ENCODE measurements around the gene TCF7L1.
"Not testable (repeated sequence)": the region's sequence is repeated elsewhere in the genome, so short reads cannot be mapped to it uniquely, and the experiment has no call there.

TCF7L1 gene

GRCh38 chr2:85184990-85185389 is 51.8 kb downstream of the TCF7L1 start:
- DNase-seq (ENCODE audit: low read depth in 2 of 2) = no peak

- DNase-seq (ENCODE audit: low read depth in 2 of 2) = no peak
Measured at GRCh38 chr2:85185431-85185940, 52.3 kb downstream of the TCF7L1 start.

DNA sequence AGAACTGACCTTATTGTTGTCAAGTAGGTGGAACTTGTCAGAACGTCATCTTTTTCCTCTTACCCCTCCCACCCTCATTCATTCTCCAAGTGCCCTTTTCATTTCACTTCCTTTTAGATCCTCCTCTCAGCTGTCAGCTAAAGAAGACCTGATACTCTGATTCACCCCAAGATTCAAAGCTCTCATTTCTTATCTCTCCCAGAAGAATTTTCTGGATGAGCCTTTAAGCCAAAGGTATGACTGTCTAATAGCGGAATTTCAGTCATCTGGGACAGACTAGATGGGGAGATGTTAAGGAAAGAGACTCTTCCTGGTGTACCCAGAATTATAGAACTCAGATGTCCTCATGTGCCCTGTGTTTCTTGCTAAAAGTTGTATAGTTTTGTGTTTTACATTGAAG is 53.9 kb downstream of the TCF7L1 start:
- DNase-seq (ENCODE audit: low read depth in 2 of 2) = no peak

- no peak for DNase-seq (ENCODE audit: low read depth in 2 of 2)
Measured at GRCh38 chr2:85188852-85189251, 55.7 kb downstream of the TCF7L1 start.

DNA sequence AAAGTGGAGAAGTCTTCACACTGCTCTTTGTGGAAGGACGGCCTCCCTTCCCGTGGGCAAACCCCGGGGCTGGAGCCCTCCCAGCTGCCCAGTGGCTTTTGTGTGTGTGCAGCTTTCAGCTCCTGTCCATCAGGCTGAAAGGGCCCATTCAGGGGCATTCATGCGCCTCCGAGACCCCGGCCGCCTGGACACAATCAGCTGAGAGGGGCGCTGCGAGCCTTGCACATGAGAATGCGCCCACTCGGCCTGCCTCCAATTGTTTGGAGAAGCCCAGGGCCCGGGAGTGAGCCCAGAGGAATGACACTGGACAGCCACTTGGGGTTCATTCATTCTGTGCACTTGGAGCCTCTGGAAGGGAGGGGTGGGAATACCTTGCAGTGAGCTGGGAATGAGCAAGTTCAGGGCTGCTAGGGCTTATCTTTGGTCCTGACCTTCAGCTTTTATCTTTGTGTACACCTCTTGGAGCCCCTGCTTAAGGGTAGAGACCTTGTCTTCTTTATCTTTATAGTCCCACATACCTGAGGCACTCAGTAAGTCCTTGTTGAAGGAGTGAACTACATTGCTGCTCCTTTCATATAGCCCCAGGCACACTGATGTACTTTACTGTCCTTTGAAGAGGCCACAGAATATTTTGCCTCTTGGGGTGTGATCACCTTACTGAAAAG is 56.5 kb downstream of the TCF7L1 start:
- no peak for DNase-seq (ENCODE audit: low read depth in 2 of 2)

DNA sequence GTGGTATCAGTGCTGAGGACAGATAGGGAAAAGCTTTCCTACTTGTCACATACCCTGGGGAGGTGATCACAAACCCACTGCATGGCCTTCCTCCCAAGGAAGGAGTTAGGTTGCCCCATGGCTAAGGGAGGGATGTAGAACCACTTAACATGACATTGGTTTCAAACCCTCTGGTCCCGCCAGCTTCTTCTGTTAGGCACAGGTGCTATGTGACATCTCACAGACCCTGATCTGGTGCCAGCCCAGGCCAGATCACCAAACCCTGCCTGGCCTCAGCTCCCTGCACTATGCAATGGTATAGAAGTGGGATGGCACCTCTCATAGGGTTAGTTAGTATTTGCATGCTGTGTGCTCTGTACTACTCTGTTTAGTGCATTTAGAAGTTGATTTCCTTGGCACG is 58.0 kb downstream of the TCF7L1 start:
- DNase-seq (ENCODE audit: low read depth in 2 of 2) = no peak

DNA sequence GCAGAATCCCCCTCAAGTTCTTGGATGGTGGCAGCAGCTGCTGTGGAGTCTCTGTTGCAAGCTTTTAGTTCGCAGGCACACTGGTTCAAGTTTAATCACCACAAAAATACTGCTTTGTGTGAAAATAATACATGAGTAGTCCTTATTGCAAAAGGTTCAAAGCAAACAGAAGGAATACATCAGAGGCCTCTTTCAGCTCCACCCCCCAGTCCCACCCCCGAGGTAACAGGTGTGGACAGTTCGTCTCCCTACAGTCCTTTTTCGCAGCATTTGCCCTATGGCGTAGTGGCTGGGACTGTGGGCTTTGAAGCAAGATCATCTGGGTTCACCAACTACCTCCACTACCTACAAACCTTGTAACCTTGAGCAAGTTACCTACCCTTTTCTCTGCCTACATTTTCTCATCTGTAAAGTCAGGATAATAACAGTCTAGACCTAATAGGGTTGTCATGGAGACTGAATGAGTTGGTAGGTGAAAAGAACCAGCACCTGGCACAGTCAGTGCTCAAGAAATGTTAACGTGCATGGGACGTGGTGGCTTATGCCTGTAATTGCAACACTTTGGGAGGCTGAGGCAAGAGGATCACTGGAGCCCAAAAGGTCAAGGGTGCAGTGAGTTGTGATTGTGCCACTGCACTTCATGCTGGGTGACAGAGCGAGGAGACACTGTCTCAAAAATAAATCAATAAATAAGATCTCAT is 61.7 kb downstream of the TCF7L1 start:
- no peak for DNase-seq (ENCODE audit: low read depth in 2 of 2)

DNA sequence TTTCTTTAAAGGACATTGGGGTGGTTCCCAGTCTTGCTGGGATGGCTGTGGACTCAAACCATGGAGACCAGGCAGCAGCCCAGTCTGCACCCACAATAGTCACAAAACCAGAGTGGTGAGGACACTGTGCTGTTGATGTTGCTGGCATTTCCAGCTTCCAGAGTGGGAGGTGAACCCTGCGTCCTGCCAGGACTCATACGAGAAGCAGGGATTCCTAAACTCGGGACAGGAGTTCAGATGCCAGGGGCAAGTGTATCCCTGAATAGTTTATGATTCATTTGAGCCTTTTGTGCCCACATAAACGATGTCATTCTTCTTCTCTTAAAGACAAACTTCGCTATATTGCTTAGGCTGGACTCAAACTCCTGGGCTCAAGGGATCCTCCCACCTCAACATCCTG is 62.8 kb downstream of the TCF7L1 start:
- DNase-seq (ENCODE audit: low read depth in 2 of 2) = no peak

GRCh38 chr2:85199698-85200097 is 66.5 kb downstream of the TCF7L1 start:
- DNase-seq (ENCODE audit: low read depth in 2 of 2) = no peak

- DNase-seq (ENCODE audit: low read depth in 2 of 2) = no peak
Measured at GRCh38 chr2:85209887-85210286, 76.7 kb downstream of the TCF7L1 start.

GRCh38 chr2:85210511-85210910 is 77.3 kb downstream of the TCF7L1 start:
- no peak for DNase-seq (ENCODE audit: low read depth in 2 of 2)

DNA sequence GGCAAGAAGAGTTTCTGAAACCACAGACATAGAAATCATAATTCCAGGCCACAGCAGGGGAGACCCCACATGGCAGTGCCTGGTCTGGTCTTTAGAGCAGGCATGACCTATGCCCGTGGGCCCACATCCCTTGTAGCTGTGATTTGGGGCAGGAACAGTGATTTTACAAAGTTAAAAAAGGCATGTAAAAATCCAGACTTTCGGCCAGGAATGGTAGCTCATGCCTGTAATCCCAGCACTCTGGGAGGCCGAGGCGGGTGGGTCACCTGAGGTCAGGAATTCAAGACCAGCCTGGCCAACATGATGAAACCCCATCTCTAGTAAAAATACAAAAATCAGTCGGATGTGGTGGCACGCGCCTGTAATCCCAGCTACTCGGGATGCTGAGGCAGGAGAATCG is 78.4 kb downstream of the TCF7L1 start:
- not testable (repeated sequence) for DNase-seq (ENCODE audit: low read depth in 2 of 2)

GRCh38 chr2:85212841-85213240 is 79.6 kb downstream of the TCF7L1 start:
- no peak for DNase-seq (ENCODE audit: low read depth in 2 of 2)

- DNase-seq (ENCODE audit: low read depth in 2 of 2) = no peak
Measured at GRCh38 chr2:85213404-85213803, 80.2 kb downstream of the TCF7L1 start.

DNA sequence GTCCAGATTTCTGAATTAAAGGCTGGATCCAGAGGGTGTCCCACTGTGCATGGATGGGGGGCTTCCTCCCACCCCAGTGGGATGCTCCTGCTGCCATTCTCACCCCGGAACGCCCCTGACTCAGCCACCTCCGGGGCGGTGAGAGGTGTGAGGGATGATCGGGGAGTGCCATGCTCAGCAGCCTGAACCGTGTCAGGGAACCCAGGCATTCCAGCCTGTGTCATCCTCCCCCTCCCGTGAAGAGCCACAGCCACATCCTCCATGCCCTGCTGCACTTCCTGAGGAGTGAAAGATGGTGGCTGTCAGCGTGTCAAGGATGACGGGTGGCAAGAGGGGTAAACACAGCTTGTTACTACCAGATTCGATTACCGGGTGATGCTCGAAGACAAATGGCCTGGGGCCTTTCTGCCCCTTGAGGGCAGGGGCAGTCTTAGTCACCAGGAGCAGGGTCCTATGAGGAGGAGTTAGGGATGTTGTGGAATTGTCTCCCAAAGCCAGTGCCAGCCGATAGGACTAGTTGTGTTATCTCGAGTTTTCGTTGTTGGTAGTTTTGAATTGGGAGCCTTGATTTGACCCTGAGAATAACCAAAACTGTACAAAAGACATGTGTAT is 80.8 kb downstream of the TCF7L1 start:
- no peak for DNase-seq (ENCODE audit: low read depth in 2 of 2)

DNA sequence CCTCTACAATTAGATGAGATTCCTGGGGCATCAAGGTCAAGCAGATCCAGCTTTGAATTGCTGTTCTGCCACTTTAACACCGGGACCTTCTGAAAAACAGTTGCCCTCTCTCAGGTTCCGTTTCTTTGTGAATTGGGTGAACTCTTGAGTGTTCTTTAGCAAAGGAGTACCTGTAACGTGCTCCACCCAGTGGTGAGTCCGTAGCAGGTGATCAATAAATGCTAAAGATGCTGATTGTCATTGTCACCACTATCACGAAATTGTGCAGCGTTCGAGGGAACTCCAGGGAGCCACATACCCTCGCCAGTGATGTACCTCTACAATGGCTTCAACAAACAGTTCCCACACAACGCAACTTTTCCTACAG is 81.9 kb downstream of the TCF7L1 start:
- DNase-seq (ENCODE audit: low read depth in 2 of 2) = no peak

DNA sequence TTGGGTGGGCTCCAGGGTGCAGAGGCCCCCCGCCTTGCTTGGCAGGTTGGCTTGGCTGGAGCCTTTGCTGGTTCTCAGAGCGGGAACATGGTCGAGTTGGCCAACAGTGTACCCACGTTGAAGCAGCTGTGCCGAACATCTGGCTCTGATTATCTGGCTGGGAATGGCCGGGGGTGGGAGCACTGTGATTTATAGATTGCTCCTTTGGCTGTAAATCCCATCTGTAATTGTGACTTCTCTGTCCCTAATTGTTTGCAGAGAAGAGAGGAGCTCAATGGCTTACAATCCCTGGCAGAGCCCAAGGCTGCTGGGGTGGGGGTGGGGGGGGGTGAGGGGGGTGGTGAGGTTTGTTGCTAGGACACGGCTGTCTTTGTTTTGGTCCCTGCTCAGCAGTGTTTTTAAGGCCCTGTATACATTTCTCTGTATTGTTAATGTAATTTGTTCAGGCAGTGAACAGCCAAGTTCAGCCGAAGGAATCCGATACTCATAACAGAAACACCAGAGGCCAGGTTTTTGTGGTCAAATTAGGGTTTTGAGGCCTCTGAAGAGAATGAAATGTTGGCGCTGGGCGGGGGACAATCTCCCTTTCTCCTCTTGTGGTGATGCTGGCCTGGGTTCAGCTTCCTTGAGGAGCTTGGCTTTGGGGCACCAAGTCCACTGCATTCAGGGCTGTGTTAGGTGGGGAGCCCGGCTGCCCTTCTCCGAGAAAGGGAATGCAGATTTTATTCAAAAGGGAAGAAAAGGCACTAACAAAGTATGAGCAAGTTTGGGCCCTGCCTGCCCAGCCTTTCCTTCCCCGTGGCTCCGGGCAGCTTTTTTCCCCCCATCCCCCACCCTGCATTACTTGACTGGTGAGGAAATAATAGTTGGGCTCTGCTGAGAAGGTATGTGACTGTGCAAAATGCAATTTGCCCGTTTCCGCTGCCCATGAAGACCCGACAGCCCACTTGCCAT is 82.5 kb downstream of the TCF7L1 start:
- DNase-seq (ENCODE audit: low read depth in 2 of 2) = no peak

GRCh38 chr2:85216927-85217326 is 83.7 kb downstream of the TCF7L1 start:
- DNase-seq (ENCODE audit: low read depth in 2 of 2) = no peak

DNA sequence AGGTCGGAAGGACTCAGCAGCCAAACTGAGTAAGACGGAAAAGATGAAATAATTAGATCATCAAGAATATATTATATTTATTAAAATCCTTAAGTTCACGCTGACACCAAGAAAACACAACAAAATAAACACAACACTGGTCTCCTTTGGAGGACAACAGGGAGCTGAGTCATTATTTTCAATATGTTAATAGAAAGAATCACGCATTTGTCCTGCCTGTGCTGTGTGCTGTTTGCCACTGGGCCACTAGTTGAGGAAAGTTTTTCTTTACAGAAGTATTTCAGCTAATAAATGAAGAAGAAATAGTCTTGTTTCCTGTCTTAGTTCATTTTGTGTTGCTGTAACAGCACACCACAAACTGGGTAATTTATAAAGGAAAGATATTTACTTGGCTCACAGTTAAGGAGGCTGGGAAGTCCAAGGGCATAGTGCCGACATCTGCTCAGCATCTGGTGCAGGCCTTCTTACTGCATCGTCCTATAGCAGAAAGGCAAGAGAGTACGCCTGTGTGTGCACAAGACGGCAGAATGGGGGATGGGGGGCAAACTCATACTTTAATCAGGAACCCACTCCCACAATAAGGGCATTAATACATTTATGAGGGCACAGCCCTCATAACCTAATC is 88.0 kb downstream of the TCF7L1 start:
- DNase-seq (ENCODE audit: low read depth in 2 of 2) = no peak

DNA sequence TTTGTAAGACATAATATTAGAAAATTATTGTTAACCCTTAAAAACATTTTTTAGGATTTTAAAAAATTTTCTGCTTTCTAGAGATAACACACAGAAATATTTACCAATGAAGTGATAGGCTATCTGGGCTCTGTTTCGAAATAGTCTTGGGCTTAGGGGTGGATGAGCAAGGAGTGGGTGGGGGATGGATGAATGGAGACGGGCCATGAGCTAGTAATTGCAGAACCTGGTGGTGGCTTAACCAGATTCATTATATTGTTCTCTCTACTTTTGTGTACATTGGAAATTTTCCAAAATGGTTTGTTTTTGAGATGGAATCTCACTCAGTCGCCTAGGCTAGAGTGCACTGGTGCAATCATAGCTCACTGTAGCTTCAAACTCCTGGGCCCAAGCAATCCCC is 89.6 kb downstream of the TCF7L1 start:
- DNase-seq (ENCODE audit: low read depth in 2 of 2) = no peak

DNA sequence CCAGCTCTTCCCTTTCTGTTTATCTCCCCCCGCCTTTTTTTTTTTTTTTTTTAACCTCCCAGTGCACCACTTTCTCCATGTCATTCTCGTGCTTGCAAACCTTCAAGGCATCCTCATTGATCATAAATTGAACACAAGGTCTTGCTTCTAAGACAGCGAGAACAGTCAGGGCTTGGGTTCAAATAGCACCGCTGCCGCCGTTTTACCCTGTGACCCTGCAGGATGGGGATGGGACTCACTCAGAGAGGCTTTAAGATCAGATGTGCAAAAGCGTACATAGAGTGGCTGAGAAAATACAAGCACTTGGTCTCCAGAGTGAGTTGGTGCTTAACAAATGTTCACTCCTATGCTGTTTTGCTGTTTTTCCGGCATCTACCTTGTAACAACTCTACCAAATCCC is 93.6 kb downstream of the TCF7L1 start:
- DNase-seq (ENCODE audit: low read depth in 2 of 2) = no peak
